Measurements from ENCODE around the gene AARSD1.
"Not testable (repeated sequence)": the region's sequence is repeated elsewhere in the genome, so short reads cannot be mapped to it uniquely, and the experiment has no call there.

The AARSD1 gene

DNA sequence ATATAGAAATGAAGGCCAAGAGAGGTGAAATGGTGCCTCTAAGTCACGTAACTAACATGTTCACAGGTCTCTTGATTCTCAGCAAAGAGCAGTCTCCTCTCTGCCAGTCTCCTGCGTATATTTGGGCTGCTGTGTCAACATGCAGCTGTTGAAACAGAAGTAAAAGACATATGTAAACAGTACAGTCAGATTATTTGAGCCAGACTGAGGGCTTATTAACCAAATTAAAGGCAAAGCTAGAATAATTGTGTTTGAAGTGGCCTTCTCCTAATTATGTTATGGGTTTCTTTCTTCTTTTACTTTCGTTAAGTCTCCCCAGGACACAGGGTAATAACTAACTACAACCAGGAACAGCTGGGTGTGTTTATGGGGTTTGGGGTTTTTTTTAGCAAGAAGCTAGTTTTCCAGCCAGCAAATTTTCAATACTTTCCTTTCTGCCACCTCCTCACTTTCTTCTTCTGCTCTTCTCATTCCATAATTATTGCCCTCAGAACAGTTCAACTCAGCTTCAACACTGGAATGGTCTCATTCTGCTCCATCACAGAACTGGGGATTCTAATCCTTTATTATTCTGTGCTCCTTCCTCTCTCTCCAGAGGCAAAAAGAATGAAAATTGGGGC, 45.2 kb downstream of the AARSD1 start:
- no peak for DNase-seq

DNA sequence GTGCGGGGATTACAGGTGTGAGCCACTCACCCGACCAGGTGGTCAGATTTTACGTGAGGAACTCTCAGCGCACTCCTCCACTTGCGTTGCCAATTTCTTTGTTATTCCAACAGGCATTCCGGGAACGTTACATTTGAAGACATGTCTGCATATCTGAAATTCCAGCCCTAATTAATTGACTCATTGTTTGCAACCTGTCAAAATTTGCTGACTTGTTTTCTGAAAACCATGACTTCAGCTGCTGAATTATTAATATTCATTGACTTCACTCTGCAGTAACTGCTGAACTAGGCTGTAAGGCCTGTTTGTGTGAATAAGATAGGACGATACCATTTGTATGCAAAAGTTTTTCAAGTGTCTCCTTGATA, 47.0 kb downstream of the AARSD1 start:
- no peak for DNase-seq

- DNase-seq, result not testable (repeated sequence)
Observed at GRCh38 chr17:42916388-42917235, 47.6 kb downstream of the AARSD1 start.

DNA sequence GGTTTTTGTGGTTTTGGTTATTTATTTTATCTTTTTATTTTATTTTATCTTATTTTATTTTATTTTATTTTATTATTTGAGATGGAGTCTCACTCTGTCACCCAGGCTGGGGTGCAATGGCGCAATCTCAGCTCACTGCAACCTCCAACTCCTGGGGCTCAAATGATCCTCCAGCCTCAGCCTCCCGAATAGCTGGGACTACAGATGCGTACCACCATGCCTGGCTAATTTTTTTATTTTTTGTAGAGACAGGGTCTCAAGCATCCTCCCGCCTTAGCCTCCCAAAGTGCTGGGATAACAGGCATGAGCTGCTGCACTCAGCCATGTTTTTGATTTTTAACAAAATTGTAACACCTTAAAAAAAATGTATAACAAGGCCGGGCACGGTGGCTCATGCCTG, 49.0 kb downstream of the AARSD1 start:
- not testable (repeated sequence) for DNase-seq

- DNase-seq, result no peak
Observed at GRCh38 chr17:42913981-42914617, 50.2 kb downstream of the AARSD1 start.

DNA sequence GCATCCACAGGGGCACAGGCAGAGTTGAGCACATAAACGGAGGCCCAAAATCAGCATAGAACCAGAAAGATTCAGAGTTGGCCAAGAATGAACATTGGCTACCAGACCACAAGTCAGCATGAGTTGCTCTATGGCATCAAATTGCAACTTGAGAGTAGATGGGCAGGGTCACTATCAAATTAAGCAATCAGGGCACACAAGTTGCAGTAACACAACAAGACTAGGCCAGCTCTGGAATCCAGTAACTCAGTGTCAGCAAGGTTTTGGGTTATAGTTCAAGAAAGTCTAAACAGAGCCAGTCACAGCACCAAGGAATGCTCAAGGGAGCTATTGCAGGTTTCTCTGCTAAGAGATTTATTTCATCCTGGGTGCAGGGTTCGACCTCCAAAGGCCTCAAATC, 50.7 kb downstream of the AARSD1 start:
- no peak for DNase-seq

GRCh38 chr17:42908872-42909700, 55.2 kb downstream of the AARSD1 start:
- DNase-seq, result peak; percentile 33

DNA sequence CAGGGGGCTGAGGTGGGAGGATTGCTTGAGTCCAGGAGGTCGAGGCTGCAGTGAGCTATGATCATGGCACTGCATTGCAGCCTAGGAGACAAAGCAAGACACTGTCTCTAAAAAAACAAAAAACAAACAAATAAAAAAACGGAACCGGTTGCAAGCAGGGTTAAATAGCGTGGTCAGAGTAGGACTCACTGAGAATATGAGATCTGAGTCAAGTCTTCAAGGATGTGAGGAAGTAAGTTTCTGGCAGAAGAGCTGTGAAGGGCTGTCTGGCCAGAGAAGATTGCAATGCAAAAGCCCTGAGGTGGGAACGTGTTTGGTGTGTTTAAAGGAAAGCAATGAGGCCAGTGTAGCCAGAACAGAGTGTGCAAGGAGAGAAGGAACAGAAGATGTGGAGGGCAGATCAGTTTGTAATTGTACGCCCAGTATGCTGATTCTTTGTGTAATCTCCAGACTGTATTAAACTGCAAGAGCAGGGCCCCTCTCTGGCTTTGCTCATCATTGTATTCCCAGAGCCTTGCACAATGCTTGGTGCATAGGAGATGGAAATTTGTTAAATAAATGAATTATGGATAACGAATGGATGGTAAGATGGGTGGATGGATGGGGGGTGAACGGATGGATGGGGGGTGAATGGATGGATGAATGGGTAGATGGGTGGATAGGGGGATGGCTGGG, 57.3 kb downstream of the AARSD1 start:
- DNase-seq, result no peak

DNA sequence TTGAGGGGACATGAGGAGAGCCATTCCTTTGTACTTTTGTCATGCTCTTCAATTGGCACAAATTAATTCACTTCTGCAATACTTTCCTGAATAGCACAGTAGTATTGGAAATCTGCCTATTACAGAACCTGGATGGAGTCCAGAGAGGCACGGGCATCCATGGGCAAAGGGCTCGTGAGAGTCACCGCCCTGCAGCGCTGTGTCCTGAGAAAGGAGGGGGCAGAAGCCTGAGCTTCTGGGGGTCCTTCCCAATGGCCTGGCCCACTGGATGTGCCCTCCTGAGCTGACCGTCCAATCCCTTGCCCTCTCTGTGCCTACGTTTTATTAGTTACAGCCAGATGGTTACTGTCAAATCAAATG, 60.2 kb downstream of the AARSD1 start:
- DNase-seq, result no peak

DNA sequence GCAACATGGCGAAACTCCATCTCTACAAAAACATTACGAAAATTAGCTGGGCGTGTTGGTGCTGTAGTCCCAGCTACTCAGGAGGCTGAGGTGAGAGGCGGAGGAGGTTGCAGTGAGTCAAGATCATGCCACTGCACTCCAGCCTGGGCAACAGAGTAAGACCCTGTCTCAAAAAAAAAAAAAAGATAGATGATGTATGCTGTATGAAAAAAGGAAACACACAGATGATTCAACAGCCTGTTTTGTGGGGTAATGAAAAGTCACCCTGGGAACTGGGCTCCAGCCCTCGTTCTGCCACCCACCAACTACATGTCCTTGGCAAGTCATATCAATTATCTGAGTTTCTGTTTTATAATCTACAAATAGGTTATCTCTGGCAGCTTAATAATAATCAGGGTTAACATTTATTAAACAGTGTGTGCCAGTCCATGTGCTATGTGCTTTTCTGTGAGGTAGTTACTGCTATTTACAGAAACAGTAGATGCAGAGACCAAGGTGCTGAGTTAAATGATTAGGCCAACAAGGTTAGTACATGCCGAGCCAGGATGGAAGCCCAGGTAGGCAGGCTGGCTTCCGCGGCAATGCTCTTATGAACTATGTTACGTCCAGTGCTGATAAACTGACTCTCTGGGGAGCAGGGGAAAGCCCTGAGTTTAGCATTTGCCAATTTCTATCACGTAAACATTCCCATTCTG, 62.6 kb downstream of the AARSD1 start:
- DNase-seq, result no peak
